ENCODE measurements around the gene JAGN1. TPM values are rescaled to one million over a fixed set of nuclear protein-coding genes. Genes with fewer than 3 reads are reported as not detected.

JAGN1 gene
- total and polyA plus RNA-seq, 8 donors: 16.3 to 27.1 (median 21.9) TPM

DNA sequence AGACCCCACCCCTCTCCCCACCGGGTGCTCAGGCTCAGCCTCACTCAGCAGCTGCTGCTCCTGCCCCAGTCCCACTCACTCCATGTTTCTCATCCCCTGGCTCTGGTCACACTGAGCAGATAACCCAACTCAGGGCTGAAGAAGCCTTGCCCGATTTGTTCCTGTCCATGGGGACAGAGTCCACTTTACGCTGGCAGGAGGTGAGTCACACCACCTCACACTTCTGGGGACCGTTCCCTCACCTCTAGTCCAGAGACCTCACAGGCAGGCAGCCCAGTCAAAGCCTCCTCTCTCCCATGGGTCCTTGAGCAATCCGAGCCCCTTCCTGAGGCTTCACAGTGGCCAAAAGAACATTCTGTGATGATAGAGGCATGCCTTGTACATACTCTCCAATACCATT is 11.7 kb upstream of the JAGN1 start:
- WGBS, 2 donors: 64 to 70% methylated on average over 5 of the region's 5 CpGs
- intact Hi-C loops (cut with DNase I): no loop called here
- ATAC-seq (peak in 2 of 4 donors; percentile 51 to 60), DNase-seq (no peak), FAIRE-seq (no peak)
- H3K27me3 ChIP-seq: no peaks in the 10 kb centered on the region
- no peak overlapping the region for H3K4me3 ChIP-seq
- no peak overlapping the region for H3K27ac ChIP-seq
- TF ChIP-seq, protein P1, sequence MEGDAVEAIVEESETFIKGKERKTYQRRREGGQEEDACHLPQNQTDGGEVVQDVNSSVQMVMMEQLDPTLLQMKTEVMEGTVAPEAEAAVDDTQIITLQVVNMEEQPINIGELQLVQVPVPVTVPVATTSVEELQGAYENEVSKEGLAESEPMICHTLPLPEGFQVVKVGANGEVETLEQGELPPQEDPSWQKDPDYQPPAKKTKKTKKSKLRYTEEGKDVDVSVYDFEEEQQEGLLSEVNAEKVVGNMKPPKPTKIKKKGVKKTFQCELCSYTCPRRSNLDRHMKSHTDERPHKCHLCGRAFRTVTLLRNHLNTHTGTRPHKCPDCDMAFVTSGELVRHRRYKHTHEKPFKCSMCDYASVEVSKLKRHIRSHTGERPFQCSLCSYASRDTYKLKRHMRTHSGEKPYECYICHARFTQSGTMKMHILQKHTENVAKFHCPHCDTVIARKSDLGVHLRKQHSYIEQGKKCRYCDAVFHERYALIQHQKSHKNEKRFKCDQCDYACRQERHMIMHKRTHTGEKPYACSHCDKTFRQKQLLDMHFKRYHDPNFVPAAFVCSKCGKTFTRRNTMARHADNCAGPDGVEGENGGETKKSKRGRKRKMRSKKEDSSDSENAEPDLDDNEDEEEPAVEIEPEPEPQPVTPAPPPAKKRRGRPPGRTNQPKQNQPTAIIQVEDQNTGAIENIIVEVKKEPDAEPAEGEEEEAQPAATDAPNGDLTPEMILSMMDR (IDR thresholded peaks at IDR 0.05): no peak
- no peaks in the 10 kb centered on the region for H3K9me3 ChIP-seq
- no peaks in the 10 kb centered on the region for H3K4me1 ChIP-seq
- no peaks in the 10 kb centered on the region for H3K36me3 ChIP-seq

DNA sequence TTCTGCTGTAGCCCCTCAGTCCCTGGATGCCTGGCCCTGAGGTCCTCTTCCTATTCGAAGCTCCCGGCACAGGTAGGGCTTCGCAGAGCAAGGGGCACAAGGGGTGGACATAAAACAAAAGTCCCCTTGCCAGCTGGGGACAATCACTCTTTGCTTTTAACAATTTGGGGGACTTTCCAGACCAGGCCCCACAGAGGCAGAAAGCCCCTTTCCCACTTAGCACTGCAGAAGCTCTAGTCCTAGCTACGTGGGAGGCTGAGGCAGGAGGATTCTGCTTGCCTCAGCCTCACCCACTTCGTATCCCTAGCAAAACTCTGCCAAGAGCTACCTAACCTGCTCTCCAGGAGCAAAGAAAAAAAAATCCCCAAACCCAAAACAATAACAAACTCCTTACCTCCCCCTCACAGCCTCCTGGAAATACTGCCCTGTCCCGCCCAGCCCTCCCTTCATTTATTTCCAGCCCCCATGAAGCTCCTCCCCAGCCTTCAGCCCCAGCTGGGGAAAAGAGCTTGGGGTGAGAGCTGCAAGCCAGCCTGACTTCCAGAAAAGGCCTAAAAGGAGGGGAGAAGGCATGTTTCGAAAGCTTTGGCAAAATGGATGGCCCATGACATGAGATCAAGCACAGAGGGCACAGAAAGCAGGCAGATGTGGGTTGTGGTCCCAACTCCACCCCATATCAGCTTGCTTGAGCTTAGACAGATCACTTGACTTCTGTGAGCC is 10.4 kb upstream of the JAGN1 start, which contains the start of gene CIDEC:
TSS of gene CIDEC (minus strand) at position 424 of the 720 bp plus-strand sequence. CDS start 1,767 bp downstream, outside the sequence.
- TF ChIP-seq, protein P1 (IDR thresholded peaks at IDR 0.05): no peak
- Histone ChIP-seq H3K4me1 (no peaks in the 10 kb centered on the region), H3K27me3 (no peaks in the 10 kb centered on the region), H3K9me3 (no peaks in the 10 kb centered on the region), H3K27ac (no peak within 1 kb of the TSS), H3K36me3 (no peaks in the 10 kb centered on the region), H3K4me3 (no peak within 1 kb of the TSS)
- FAIRE-seq: no peak
- WGBS, 2 donors: 85 to 86% methylated on average over 7 of the region's 7 CpGs
- ATAC-seq: no peak
- intact Hi-C loops (cut with DNase I): no loop called here
- DNase-seq: no peak

DNA sequence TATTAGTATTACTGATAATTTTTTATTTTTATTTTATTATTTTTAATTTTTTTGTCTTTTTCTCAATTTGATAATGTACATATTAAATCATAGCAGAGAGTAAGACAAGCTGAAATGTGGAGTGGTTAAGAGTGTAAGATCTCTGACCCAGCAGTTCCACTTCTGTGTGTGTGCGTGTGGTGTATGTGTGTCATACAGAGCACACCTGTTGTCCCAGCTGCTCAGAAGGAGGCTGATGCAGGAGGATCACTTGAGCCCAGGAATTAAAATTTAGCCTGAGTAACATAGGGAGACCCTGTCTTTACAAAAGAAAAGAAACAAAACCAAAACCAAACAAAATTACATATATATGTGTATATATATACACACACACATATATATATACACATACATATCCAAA is 9.0 kb upstream of the JAGN1 start:
- WGBS, 2 donors: 89 to 100% methylated on average over 1 of the region's 1 CpG
- Histone ChIP-seq H3K27ac (no peak overlapping the region), H3K36me3 (no peaks in the 10 kb centered on the region), H3K9me3 (no peaks in the 10 kb centered on the region), H3K4me3 (no peak overlapping the region), H3K27me3 (no peaks in the 10 kb centered on the region), H3K4me1 (no peaks in the 10 kb centered on the region)
- ATAC-seq (no peak), FAIRE-seq (no peak), DNase-seq (no peak)
- TF ChIP-seq, protein P1 (IDR thresholded peaks at IDR 0.05): no peak
- intact Hi-C loops (cut with DNase I): no loop called here

DNA sequence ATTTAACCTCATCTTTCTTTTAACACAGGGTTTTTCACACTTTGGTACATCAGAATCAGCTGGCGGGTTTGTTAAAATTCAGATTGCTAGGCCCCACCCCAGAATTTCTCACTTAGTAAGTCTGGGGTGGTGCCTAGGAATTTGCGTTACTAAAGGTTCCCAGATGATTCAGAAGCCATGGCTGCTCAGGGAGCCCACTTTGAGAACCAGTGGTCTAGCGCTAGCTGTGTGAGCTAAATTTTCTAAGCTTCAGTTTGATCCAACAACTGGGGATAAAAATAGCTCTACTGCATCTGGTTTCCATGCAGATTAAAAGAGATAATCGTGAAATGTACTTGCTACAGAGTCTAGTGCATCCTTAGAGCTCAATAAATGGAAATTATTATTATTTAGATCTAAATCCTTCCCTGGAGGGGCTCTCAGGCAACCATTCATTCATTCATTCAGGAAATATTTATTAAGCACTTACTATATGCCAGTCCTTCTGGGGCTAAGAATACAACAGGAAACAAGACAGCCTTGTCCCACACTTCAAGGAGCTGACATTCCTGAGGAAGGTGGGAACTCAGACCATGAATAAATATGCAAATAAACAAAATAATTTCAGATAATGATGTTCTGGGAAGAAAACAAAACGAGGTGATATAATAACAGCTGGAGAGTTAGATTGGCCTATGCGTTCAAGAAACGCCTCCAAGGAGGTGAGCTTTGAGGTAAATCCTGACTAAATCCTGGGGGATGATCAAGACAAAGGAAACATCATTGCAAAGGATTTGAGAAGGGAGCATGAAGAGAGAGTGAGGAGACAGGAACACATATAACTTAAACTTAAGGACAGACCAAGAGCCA is 6.5 kb upstream of the JAGN1 start:
- intact Hi-C loops (cut with DNase I): no loop called here

More for the DNA sequence above, 6.5 kb upstream of the JAGN1 start:
- WGBS, 2 donors: 81 to 83% methylated on average over 7 of the region's 7 CpGs
- no peaks in the 10 kb centered on the region for H3K36me3 ChIP-seq
- FAIRE-seq: no peak
- no peak for ATAC-seq
- no peaks in the 10 kb centered on the region for H3K27me3 ChIP-seq
- H3K9me3 ChIP-seq: no peaks in the 10 kb centered on the region
- TF ChIP-seq, protein P1 (IDR thresholded peaks at IDR 0.05): no peak
- H3K27ac ChIP-seq: no peak overlapping the region
- no peak overlapping the region for H3K4me3 ChIP-seq
- no peaks in the 10 kb centered on the region for H3K4me1 ChIP-seq
- DNase-seq: no peak

Measured in pancreas (tissue), 10 donors.